Upper lobe of left lung (tissue), 4 donors: ENCODE results near the gene SLC35G4.

Source experiments
- EP300 ChIP-seq, 4 donors: sonication (generic); formaldehyde crosslinking; IDR thresholded peaks; one replicate each; pipeline ENCODE4 v1.5.1; 2017; ENCODE audit warnings: antibody characterized with exemption in 4 of 4, control low read depth in 2 of 4
- POLR2A ChIP-seq, 4 donors: fragments of 450-650 bp; IDR thresholded peaks; one replicate each; pipeline ENCODE4 v1.5.1; 2016 to 2017; ENCODE audit warnings: antibody characterized with exemption in 4 of 4, mild to moderate bottlenecking in 2 of 4
- POLR2AphosphoS5 ChIP-seq, 2 donors: sonication (generic); formaldehyde crosslinking; IDR thresholded peaks; one replicate each; pipeline ENCODE4 v1.5.1; 2017; ENCODE audit warnings: antibody characterized with exemption in 2 of 2
- TF ChIP-seq, protein P1 (sequence below), 6 experiments: fragments of 450-650 bp in 4 of 6; fragments of 200-600 bp in 2 of 6; sonication (generic) in 2 of 6; IDR thresholded peaks; one replicate each; pipeline ENCODE4 v1.5.1; 2016 to 2019; ENCODE audit warnings: antibody characterized with exemption in 6 of 6

DNA sequence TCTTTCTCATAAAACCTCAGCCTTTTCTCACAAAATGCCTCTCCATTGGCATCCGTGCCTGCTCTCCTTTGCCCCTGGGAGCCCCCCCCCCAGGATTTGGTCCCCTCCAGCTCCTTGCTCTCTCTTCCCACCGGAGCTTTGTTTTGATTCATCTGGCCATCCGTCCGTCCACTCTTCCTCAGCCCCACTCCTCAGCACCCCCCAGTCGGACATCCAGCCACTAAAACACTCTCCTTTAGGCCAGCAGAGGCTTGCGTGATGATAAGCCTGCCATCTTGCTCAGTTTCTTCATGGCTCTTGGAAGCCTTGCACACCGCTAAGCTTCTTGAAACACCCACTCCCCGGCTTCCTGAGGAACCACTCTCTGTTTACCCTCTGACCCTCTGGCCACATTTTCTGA, 48.2 kb downstream of the SLC35G4 start:
- TF ChIP-seq EP300 (IDR thresholded peaks at IDR 0.05) (no peak), POLR2AphosphoS5 (IDR thresholded peaks at IDR 0.05) (no peak), POLR2A (IDR thresholded peaks at IDR 0.05) (no peak)
- TF ChIP-seq, protein P1, sequence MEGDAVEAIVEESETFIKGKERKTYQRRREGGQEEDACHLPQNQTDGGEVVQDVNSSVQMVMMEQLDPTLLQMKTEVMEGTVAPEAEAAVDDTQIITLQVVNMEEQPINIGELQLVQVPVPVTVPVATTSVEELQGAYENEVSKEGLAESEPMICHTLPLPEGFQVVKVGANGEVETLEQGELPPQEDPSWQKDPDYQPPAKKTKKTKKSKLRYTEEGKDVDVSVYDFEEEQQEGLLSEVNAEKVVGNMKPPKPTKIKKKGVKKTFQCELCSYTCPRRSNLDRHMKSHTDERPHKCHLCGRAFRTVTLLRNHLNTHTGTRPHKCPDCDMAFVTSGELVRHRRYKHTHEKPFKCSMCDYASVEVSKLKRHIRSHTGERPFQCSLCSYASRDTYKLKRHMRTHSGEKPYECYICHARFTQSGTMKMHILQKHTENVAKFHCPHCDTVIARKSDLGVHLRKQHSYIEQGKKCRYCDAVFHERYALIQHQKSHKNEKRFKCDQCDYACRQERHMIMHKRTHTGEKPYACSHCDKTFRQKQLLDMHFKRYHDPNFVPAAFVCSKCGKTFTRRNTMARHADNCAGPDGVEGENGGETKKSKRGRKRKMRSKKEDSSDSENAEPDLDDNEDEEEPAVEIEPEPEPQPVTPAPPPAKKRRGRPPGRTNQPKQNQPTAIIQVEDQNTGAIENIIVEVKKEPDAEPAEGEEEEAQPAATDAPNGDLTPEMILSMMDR (IDR thresholded peaks at IDR 0.05): no peak
